Activated effector memory CD4-positive, alpha-beta T cell treated with anti-CD3 and anti-CD28 coated beads, Interleukin-2, amount 50 U/mL, for 16 hours (primary cell): ENCODE results near the gene TNPO3.
"Not testable (repeated sequence)": the region's sequence is repeated elsewhere in the genome, so short reads cannot be mapped to it uniquely, and the experiment has no call there.

Source experiments
- DNase-seq: peaks from one replicate; pipeline ENCODE4 v3.0.0-alpha.2; 2020

The TNPO3 gene

GRCh38 chr7:129067943-129068548 lies 13.1 kb upstream of the TNPO3 start:
- no peak for DNase-seq

GRCh38 chr7:129067132-129067561 lies 12.2 kb upstream of the TNPO3 start:
- not testable (repeated sequence) for DNase-seq

GRCh38 chr7:129066290-129067131 lies 11.6 kb upstream of the TNPO3 start:
- no peak for DNase-seq

GRCh38 chr7:129055861-129056464 lies 1.1 kb upstream of the TNPO3 start:
- no peak for DNase-seq

- DNase-seq: no peak
Observed at GRCh38 chr7:129055294-129055816, 444 bp upstream of the TNPO3 start.

- DNase-seq: no peak
Observed at GRCh38 chr7:129053938-129054437, 923 bp downstream of the TNPO3 start.

GRCh38 chr7:129052441-129052840 lies 2.5 kb downstream of the TNPO3 start:
- DNase-seq: no peak

- not testable (repeated sequence) for DNase-seq
Observed at GRCh38 chr7:129051459-129051858, 3.5 kb downstream of the TNPO3 start.

GRCh38 chr7:129047761-129048160 lies 7.2 kb downstream of the TNPO3 start:
- DNase-seq: no peak

- no peak for DNase-seq
Observed at GRCh38 chr7:129045682-129046081, 9.2 kb downstream of the TNPO3 start.

GRCh38 chr7:129043012-129043411 lies 11.9 kb downstream of the TNPO3 start:
- no peak for DNase-seq

- DNase-seq: no peak
Observed at GRCh38 chr7:129041142-129042085, 13.5 kb downstream of the TNPO3 start.

- not testable (repeated sequence) for DNase-seq
Observed at GRCh38 chr7:129038468-129038867, 16.4 kb downstream of the TNPO3 start.

GRCh38 chr7:129037585-129037984 lies 17.3 kb downstream of the TNPO3 start:
- no peak for DNase-seq

GRCh38 chr7:129032017-129032416 lies 22.9 kb downstream of the TNPO3 start:
- no peak for DNase-seq

GRCh38 chr7:129030440-129030839 lies 24.5 kb downstream of the TNPO3 start:
- no peak for DNase-seq

- DNase-seq: no peak
Observed at GRCh38 chr7:129024125-129024524, 30.8 kb downstream of the TNPO3 start.

GRCh38 chr7:129021656-129022055 lies 33.3 kb downstream of the TNPO3 start:
- no peak for DNase-seq

- no peak for DNase-seq
Observed at GRCh38 chr7:129017933-129018538, 36.9 kb downstream of the TNPO3 start.

GRCh38 chr7:129017264-129017663 lies 37.6 kb downstream of the TNPO3 start:
- DNase-seq: no peak

- no peak for DNase-seq
Observed at GRCh38 chr7:129014501-129015101, 40.3 kb downstream of the TNPO3 start.
